Endothelial cell of umbilical vein (primary cell): ENCODE data around the gene FXYD7. TPM values are rescaled to one million over a fixed set of nuclear protein-coding genes. Genes with fewer than 3 reads are reported as not detected.

Source experiments
- BruUV-seq: library from RNA; stranded (reverse); fragments of 400-500 nt; replicated peaks from 2 replicates; lab custom pipeline; 2021; lab: Mats Ljungman, UMichigan
- CTCF ChIA-PET: fragments of 300-600, 350-600 bp; sonication (Branson Sonifier 250); formaldehyde crosslinking; loops from one replicate; lab custom pipeline; 2021; ENCODE audit warnings: antibody characterized with exemption, inconsistent platforms; lab: Charles Lee
- POLR2A ChIA-PET: fragments of 300-600, 350-600 bp; sonication (Branson Sonifier 250); formaldehyde crosslinking; loops from one replicate; lab custom pipeline; 2021; ENCODE audit warnings: antibody characterized with exemption, inconsistent platforms; lab: Charles Lee
- DNase-seq: peaks from one replicate; pipeline ENCODE4 v3.0.0-alpha.2; 2011; ENCODE audit warnings: low read depth, low spot score
- FAIRE-seq: peaks from 2 replicates; lab custom pipeline; 2011; peaks lifted over from hg19 to GRCh38; lab: Jason Lieb, UNC
- H2AFZ ChIP-seq: 2 replicates; pipeline ENCODE4 v1.6.0; 2012; ENCODE audit warnings: low read depth, low read length, control low read depth, inconsistent platforms
- H3K27ac ChIP-seq: 2 replicates; pipeline ENCODE4 v1.5.1; 2011; ENCODE audit warnings: low read depth, mild to moderate bottlenecking, control low read depth, low read length, moderate library complexity; ENCODE audit not compliant: insufficient read depth
- H3K27me3 ChIP-seq, 2 experiments: 2 replicates each; pipeline versions ENCODE4 v1.6.0 to v1.6.1; 2011; ENCODE audit warnings: low read length in 2 of 2, mixed read lengths in 1 of 2; ENCODE audit not compliant: control insufficient read depth in 2 of 2, insufficient read depth in 2 of 2
- H3K36me3 ChIP-seq, 2 experiments: 2 replicates in 1 of 2; 3 replicates in 1 of 2; pipeline ENCODE4 v1.5.1; 2011; ENCODE audit warnings: low read length in 2 of 2, mild to moderate bottlenecking in 1 of 2, moderate library complexity in 1 of 2; ENCODE audit not compliant: control insufficient read depth in 2 of 2, insufficient read depth in 2 of 2; ENCODE audit errors: extremely low read depth in 1 of 2
- H3K4me1 ChIP-seq: 3 replicates; pipeline ENCODE4 v1.5.1; 2011; ENCODE audit warnings: mild to moderate bottlenecking, low read length; ENCODE audit not compliant: control insufficient read depth, insufficient read depth; ENCODE audit errors: extremely low read depth
- H3K4me2 ChIP-seq: 2 replicates; pipeline ENCODE4 v1.6.1; 2011; ENCODE audit warnings: low read length, control low read depth, mixed read lengths; ENCODE audit not compliant: insufficient read depth
- H3K4me3 ChIP-seq, 3 experiments: fragments of 200-600 bp in 1 of 3; sonication (generic), shearing (Covaris generic) in 1 of 3; replicated peaks in 1 of 3; 2 replicates each; pipeline ENCODE4 v1.5.1; 2011 to 2016; ENCODE audit warnings: control low read depth in 3 of 3, low read length in 3 of 3, mild to moderate bottlenecking in 2 of 3, inconsistent platforms in 1 of 3, low read depth in 1 of 3, moderate library complexity in 1 of 3; ENCODE audit not compliant: insufficient read depth in 1 of 3
- H3K79me2 ChIP-seq: 2 replicates; pipeline ENCODE4 v1.6.0; 2012; ENCODE audit warnings: low read length, inconsistent platforms; ENCODE audit not compliant: control insufficient read depth, insufficient read depth
- H3K9ac ChIP-seq: replicated peaks from 2 replicates; pipeline ENCODE3; 2011; ENCODE audit warnings: low read length, control low read depth; ENCODE audit not compliant: insufficient read depth; ENCODE audit errors: extremely low read depth
- H3K9me1 ChIP-seq: replicated peaks from 3 replicates; pipeline ENCODE4 v1.6.0; 2011; ENCODE audit warnings: mild to moderate bottlenecking, low read length; ENCODE audit not compliant: control insufficient read depth, insufficient read depth; ENCODE audit errors: extremely low read depth
- H3K9me3 ChIP-seq: replicated peaks from 2 replicates; pipeline ENCODE4 v1.5.1; 2012; ENCODE audit warnings: low read length, inconsistent platforms; ENCODE audit not compliant: control insufficient read depth, insufficient read depth
- H4K20me1 ChIP-seq: replicated peaks from 2 replicates; pipeline ENCODE3; 2011; ENCODE audit warnings: mild to moderate bottlenecking, low read length; ENCODE audit not compliant: control insufficient read depth, insufficient read depth; ENCODE audit errors: extremely low read depth
- CTCF ChIP-seq, 2 donors: IDR thresholded peaks; 1 replicate in 1 of 2; 2 replicates in 1 of 2; pipeline ENCODE4 v1.5.1; 2011; ENCODE audit warnings: low read length in 2 of 2, mild to moderate bottlenecking in 2 of 2, moderate library complexity in 2 of 2, control low read depth in 1 of 2, inconsistent platforms in 1 of 2, low read depth in 1 of 2; ENCODE audit not compliant: insufficient read depth in 1 of 2; ENCODE audit errors: extremely low read depth in 1 of 2
- EZH2 ChIP-seq: IDR thresholded peaks from 2 replicates; pipeline ENCODE4 v1.6.1; 2012; ENCODE audit warnings: borderline replicate concordance, low read depth, mild to moderate bottlenecking, moderate library complexity, low read length, inconsistent platforms; ENCODE audit not compliant: severe bottlenecking
- FOS ChIP-seq: IDR thresholded peaks from 2 replicates; pipeline ENCODE4 v1.6.1; 2011; ENCODE audit warnings: mild to moderate bottlenecking, low read length, moderate library complexity, borderline replicate concordance; ENCODE audit not compliant: insufficient read depth
- GATA2 ChIP-seq: IDR thresholded peaks from 2 replicates; pipeline ENCODE4 v1.7.0; 2011; ENCODE audit warnings: low read depth, mild to moderate bottlenecking, moderate library complexity, mixed read lengths, low read length; ENCODE audit not compliant: insufficient read length, insufficient read depth
- JUN ChIP-seq: IDR thresholded peaks from 2 replicates; pipeline ENCODE4 v1.6.1; 2011; ENCODE audit warnings: borderline replicate concordance, low read depth; ENCODE audit not compliant: insufficient read length, insufficient read depth
- MAX ChIP-seq: IDR thresholded peaks from 2 replicates; pipeline ENCODE4 v1.6.1; 2011; ENCODE audit not compliant: insufficient read depth, insufficient read length
- MYC ChIP-seq: IDR thresholded peaks from one replicate; pipeline ENCODE4 v1.6.1; 2011; ENCODE audit warnings: mild to moderate bottlenecking, low read depth, low read length
- POLR2A ChIP-seq: IDR thresholded peaks from 2 replicates; pipeline ENCODE4 v1.6.1; 2012; ENCODE audit warnings: low read depth, mild to moderate bottlenecking, control low read depth, low read length
- POLR2AphosphoS5 ChIP-seq: IDR thresholded peaks from 2 replicates; pipeline ENCODE4 v1.6.1; 2012; ENCODE audit warnings: low read depth, mild to moderate bottlenecking, control low read depth, low read length, moderate library complexity; ENCODE audit not compliant: insufficient read depth
- dilution Hi-C: fragments of 300-500 bp; cut with MboI; formaldehyde crosslinking; loops from one replicate; pipeline ENCODE4 v1.15.0; 2019; ENCODE audit warnings: low sequenced_read_pairs; ENCODE audit not compliant: extremely low pct_ligation_motif_present
- intact Hi-C: fragments of 100-400 bp; cut with micrococcal nuclease; formaldehyde crosslinking; loops from one replicate; pipeline ENCODE4 v1.10.0; 2022
- polyA plus RNA-seq, 4 experiments: library from polyadenylated mRNA; depleted of rRNA in 3 of 4; stranded (reverse) in 3 of 4; unstranded in 1 of 4; fragments of >200 nt; gene quantifications; 2 replicates each; pipeline versions ENCODE4 v1.2.1 to v1.2.3, GENCODE V29; 2011 to 2012; ENCODE audit warnings: missing spikeins in 1 of 4
- total RNA-seq: library from RNA; stranded (reverse); gene quantifications from 2 replicates; pipeline ENCODE4 v1.2.3, GENCODE V29; 2021

FXYD7 gene
- total and polyA plus RNA-seq, 2 donors (not counting 3 experiments of a cell fraction or from before 2014, with no cell fraction given) = not detected

GRCh38 chr19:35160629-35161433, 17.8 kb downstream of the FXYD7 start:
- H3K27ac ChIP-seq = no peak overlapping the region
- H4K20me1 ChIP-seq = no peaks in the 10 kb centered on the region
- no peaks in the 10 kb centered on the region for H3K27me3 ChIP-seq
- no TSS peak for BruUV-seq
- FAIRE-seq (no peak), DNase-seq (no peak)
- H3K79me2 ChIP-seq = peaks cover 27% of the 10 kb centered on the region
- CTCF ChIA-PET = interaction anchor here (0.8 to 1.3 kb wide), 2 partner anchors 9 to 20 kb away, joined by 3 to 4 read pairs; no protein-coding TSS in a partner anchor
- no peak overlapping the region for H2AFZ ChIP-seq
- dilution Hi-C loops (no loop called here), intact Hi-C loops (no loop called here)
- TF ChIP-seq EZH2 = no peak
- TF ChIP-seq GATA2 = no peak
- POLR2A ChIA-PET = no interaction called here
- peaks cover 5% of the 10 kb centered on the region for H3K9me3 ChIP-seq
- H3K4me3 ChIP-seq = no peak overlapping the region
- H3K36me3 ChIP-seq = peaks cover 34% of the 10 kb centered on the region in 2 experiments
- H3K4me2 ChIP-seq = no peak overlapping the region
- no peaks in the 10 kb centered on the region for H3K9me1 ChIP-seq
- no peak overlapping the region for H3K9ac ChIP-seq
- peaks cover 6% of the 10 kb centered on the region for H3K4me1 ChIP-seq

GRCh38 chr19:35161434-35161743, 18.3 kb downstream of the FXYD7 start:
- H3K36me3 ChIP-seq = peaks cover 35 to 39% of the 10 kb centered on the region in 2 experiments
- dilution Hi-C loops = no loop called here

More at GRCh38 chr19:35161434-35161743, 18.3 kb downstream of the FXYD7 start:
- Histone ChIP-seq H3K9me3 (peaks cover 5% of the 10 kb centered on the region), H3K4me1 (peaks cover 1% of the 10 kb centered on the region), H3K4me3 (no peak overlapping the region), H4K20me1 (no peaks in the 10 kb centered on the region), H3K27ac (no peak overlapping the region), H3K9ac (no peak overlapping the region), H3K4me2 (no peak overlapping the region), H3K79me2 (peaks cover 22% of the 10 kb centered on the region), H3K9me1 (no peaks in the 10 kb centered on the region), H2AFZ (no peak overlapping the region), H3K27me3 (no peaks in the 10 kb centered on the region)
- CTCF ChIA-PET = interaction anchor here (0.8 kb wide), 2 partner anchors 9 to 94 kb away, joined by 3 to 5 read pairs; no protein-coding TSS in a partner anchor
- FAIRE-seq = no peak
- intact Hi-C loops = no loop called here
- no TSS peak for BruUV-seq
- no peak for DNase-seq
- POLR2A ChIA-PET = no interaction called here
- no peak for TF ChIP-seq EZH2
- TF ChIP-seq GATA2 = no peak
- TF ChIP-seq CTCF (IDR thresholded peaks at IDR 0.05; ENCODE audit: extremely low read depth in 1 of 2, insufficient read depth in 1 of 2, low read depth in 1 of 2, low read length in 2 of 2) = no peak
- no peak for TF ChIP-seq FOS
- no peak for TF ChIP-seq JUN
- no peak for TF ChIP-seq MAX
- no peak for TF ChIP-seq MYC
- TF ChIP-seq POLR2AphosphoS5 = no peak
- TF ChIP-seq POLR2A = no peak
